HepG2 (cell line): ENCODE measurements around the gene POC1A. TPM values are rescaled to one million over a fixed set of nuclear protein-coding genes. Genes with fewer than 3 reads are reported as not detected.

Experiments used
- AGO1 ChIP-seq: fragments of 200-400 bp; formaldehyde crosslinking; IDR thresholded peaks from 2 replicates; pipeline ENCODE4 v1.6.1; 2017; ENCODE audit warnings: mild to moderate bottlenecking, low read depth, low read length, moderate library complexity; ENCODE audit not compliant: poor library complexity, severe bottlenecking
- BRD4 ChIP-seq: sonication (generic); formaldehyde crosslinking; IDR thresholded peaks from 2 replicates; pipeline ENCODE4 v1.4.0; 2020; ENCODE audit warnings: missing genetic modification reagents
- MTF1 ChIP-seq: sonication (generic); formaldehyde crosslinking; IDR thresholded peaks from 2 replicates; pipeline ENCODE4 v1.5.0; 2020; ENCODE audit warnings: missing genetic modification reagents
- NAIF1 ChIP-seq: sonication (generic); formaldehyde crosslinking; IDR thresholded peaks from 2 replicates; pipeline ENCODE4 v1.5.0; 2020; ENCODE audit warnings: mild to moderate bottlenecking, missing genetic modification reagents, borderline replicate concordance
- SALL2 ChIP-seq: sonication (generic); formaldehyde crosslinking; IDR thresholded peaks from 2 replicates; pipeline ENCODE4 v1.8.1; 2023; ENCODE audit warnings: mild to moderate bottlenecking, missing genetic modification reagents, inconsistent platforms
- TEAD2 ChIP-seq: sonication (generic); formaldehyde crosslinking; IDR thresholded peaks from 2 replicates; pipeline ENCODE4 v1.9.0; 2021; ENCODE audit warnings: missing genetic modification reagents
- ZNF34 ChIP-seq: sonication (generic); formaldehyde crosslinking; IDR thresholded peaks from 2 replicates; pipeline ENCODE4 v1.4.0; 2020; ENCODE audit warnings: mild to moderate bottlenecking, missing genetic modification reagents, borderline replicate concordance
- ZNF678 ChIP-seq: sonication (generic); formaldehyde crosslinking; IDR thresholded peaks from 2 replicates; pipeline ENCODE4 v1.4.0; 2020; ENCODE audit warnings: mild to moderate bottlenecking, missing genetic modification reagents
- polyA plus RNA-seq, 8 experiments: library from polyadenylated mRNA; depleted of rRNA in 3 of 8; stranded (reverse) in 7 of 8; unstranded in 1 of 8; fragments of >200 nt; fragmentation: Illumina TruSeq in 4 of 8; extraction: Trizol in 4 of 8; gene quantifications; 2 replicates each; pipeline versions ENCODE4 v1.2.1 to v1.2.3, GENCODE V29; 2011 to 2016; ENCODE audit warnings: low read depth in 4 of 8, missing spikeins in 1 of 8, mixed read lengths in 1 of 8; ENCODE audit not compliant: insufficient read depth in 1 of 8
- total RNA-seq, 5 experiments: library from RNA; depleted of rRNA; stranded (reverse); fragments of >200 nt; fragmentation: Illumina TruSeq; extraction: Trizol; gene quantifications; 2 replicates each; pipeline ENCODE4 v1.2.3, GENCODE V29; 2016; ENCODE audit warnings: low read depth in 1 of 5
- TF ChIP-seq, protein P1 (sequence below): sonication (generic); formaldehyde crosslinking; IDR thresholded peaks from 2 replicates; pipeline ENCODE4 v1.4.0; 2020; ENCODE audit warnings: mild to moderate bottlenecking, missing genetic modification reagents
- TF ChIP-seq, protein P2 (sequence below): sonication (generic); formaldehyde crosslinking; IDR thresholded peaks from 2 replicates; pipeline ENCODE4 v1.5.0; 2020; ENCODE audit warnings: missing genetic modification reagents

The POC1A gene
- total and polyA plus RNA-seq, 2 of the 13 experiments (the other 11 are each of a cell fraction or from before 2014, with no cell fraction given): 14.6 to 20.0 TPM

DNA sequence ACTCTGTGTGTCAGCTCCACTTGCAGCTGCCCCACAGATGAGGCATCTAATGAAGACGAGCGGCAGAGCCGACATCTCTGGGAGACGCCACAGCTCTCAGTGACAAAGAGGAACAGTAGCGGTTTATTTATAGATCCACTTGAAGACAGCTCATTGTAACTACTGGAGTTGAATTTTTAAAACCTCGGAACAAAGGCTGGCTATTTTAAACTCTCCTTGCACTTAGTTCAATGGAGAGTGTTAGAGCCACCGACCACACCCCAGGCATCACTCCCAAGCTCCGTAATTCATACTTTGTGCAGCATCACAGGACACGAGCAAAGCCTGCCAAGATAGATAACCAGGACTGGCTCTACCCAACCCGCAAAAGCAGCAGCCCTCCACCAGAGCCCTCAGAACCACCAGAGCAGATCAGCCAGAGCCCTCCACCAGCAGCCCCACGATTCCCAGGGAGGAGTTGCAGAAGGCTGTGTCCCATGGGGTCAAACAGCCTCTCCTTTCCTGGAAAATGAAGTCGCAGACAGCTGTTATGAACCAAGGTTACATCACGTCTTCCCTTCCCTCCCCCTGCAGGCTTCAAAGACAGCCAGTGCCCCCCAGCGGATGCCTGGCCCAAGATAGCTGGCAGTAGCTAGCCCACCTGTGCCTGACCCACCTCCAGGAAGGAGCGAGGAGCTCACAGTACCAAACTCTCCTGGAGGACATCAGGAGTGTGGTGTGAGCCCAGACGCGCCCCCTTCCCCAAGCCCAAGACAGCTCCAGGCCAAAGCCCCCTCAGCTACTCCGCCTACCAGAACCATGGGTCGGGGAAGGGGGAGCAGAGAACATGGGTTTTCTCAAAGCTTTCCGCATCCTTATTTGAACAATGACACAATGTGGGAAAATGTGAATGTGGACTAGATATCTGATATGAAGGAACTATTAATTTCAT is 45.7 kb downstream of the POC1A start (continued):
- TF ChIP-seq, protein P1, sequence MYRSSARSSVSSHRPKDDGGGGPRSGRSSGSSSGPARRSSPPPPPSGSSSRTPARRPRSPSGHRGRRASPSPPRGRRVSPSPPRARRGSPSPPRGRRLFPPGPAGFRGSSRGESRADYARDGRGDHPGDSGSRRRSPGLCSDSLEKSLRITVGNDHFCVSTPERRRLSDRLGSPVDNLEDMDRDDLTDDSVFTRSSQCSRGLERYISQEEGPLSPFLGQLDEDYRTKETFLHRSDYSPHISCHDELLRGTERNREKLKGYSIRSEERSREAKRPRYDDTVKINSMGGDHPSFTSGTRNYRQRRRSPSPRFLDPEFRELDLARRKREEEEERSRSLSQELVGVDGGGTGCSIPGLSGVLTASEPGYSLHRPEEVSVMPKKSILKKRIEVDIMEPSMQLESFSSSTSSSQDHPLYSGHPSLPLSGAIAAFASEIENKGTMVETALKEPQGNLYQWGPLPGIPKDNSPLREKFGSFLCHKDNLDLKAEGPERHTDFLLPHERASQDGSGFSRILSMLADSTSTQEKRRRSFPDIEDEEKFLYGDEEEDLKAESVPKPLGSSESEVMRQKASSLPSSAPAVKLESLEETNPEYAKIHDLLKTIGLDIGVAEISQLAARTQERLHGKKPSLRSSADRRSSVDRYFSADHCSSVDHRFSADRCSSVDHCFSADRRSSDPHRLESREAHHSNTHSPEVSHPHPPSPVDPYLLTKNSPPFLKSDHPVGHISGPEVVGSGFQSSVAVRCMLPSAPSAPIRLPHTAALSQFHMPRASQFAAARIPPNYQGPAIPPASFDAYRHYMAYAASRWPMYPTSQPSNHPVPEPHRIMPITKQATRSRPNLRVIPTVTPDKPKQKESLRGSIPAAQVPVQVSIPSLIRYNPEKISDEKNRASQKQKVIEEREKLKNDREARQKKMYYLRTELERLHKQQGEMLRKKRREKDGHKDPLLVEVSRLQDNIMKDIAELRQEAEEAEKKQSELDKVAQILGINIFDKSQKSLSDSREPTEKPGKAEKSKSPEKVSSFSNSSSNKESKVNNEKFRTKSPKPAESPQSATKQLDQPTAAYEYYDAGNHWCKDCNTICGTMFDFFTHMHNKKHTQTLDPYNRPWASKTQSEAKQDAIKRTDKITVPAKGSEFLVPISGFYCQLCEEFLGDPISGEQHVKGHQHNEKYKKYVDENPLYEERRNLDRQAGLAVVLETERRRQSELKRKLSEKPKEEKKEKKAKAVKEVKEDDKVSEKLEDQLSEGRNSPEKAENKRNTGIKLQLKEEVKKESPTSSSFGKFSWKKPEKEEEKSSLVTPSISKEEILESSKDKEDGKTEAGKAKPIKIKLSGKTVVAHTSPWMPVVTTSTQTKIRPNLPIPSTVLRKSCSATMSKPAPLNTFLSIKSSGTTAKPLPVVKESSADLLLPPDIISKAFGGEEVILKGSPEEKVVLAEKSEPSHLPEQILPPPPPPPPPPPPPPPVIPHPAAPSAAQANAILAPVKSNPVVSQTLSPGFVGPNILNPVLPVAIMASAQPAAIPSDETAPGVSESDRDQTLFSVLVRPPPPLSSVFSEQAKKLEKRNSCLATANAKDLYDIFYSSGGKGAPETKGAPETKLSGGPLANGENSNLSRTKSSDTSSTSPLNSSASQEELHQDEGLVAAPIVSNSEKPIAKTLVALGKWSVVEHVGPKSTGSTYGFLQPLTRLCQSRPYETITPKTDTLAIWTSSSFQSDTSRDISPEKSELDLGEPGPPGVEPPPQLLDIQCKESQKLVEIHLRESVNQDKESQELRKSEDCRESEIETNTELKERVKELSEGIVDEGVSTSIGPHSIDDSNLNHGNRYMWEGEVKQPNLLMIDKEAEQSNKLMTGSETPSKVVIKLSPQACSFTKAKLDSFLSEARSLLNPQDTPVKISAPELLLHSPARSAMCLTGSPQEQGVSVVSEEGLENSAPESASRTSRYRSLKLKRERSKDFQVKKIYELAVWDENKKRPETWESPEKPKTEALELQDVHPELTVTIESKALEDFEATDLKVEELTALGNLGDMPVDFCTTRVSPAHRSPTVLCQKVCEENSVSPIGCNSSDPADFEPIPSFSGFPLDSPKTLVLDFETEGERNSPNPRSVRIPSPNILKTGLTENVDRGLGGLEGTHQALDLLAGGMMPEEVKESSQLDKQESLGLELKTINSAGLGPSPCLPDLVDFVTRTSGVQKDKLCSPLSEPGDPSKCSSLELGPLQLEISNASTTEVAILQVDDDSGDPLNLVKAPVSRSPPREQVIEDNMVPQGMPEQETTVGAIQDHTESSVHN: no peak
- TF ChIP-seq SALL2 (CRISPR knock-in tag): no peak
- TF ChIP-seq, protein P2, sequence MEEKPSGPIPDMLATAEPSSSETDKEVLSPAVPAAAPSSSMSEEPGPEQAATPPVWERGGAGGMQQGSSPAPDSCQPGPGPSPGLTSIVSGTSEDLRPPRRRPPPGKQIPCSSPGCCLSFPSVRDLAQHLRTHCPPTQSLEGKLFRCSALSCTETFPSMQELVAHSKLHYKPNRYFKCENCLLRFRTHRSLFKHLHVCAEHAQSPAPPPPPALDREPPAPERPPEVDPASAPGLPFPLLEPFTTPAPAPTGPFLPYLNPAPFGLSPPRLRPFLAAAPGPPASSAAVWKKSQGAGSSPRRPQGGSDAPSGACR (CRISPR knock-in tag): no peak
- no peak for TF ChIP-seq AGO1
- TF ChIP-seq MTF1: no peak
- no peak for TF ChIP-seq ZNF34 (CRISPR knock-in tag)
- no peak for TF ChIP-seq ZNF678 (CRISPR knock-in tag)
- no peak for TF ChIP-seq TEAD2 (CRISPR knock-in tag)
- no peak for TF ChIP-seq NAIF1 (CRISPR knock-in tag)
- TF ChIP-seq BRD4 (CRISPR knock-in tag): no peak
